ENCODE results near the gene MEF2C.
"Not testable (repeated sequence)": the region's sequence is repeated elsewhere in the genome, so short reads cannot be mapped to it uniquely, and the experiment has no call there.

Gene MEF2C

DNA sequence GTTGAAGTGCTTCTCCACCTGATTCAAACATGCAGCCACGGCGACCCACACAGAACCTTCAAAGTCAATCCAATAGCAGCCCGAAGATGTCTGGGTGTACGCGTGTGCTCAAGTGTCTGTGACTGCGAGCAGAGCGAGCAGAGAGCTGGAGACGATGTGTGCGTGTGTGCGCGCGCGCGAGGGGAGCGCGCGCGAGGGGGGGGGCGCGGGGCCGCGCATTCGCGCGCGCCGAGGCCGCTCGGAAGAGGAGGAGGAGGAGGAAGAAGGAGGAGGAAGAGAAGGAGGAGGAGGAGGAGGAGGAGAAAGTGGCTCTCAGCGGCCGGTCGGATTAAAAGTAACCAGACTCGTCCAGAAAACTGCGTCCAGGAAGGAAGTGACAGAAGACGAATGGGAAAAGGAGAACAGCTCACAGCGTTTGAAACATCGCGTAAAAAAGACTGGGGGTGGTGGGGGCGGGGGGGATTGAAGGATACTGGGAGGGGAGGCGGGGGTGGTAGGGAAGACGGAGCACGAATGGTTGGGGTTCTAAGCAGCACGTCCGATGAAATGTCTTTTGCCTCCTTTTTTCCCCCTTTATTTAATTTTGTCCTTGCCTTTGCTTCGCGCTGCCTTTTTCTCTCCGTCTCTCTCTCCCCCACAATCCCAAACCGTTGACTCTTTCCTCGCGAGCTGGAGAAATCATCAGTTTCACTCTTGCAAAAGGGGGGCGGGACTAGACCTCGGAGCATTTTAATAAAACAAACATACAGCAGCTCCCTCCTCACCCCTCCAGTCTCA is at the start of gene MEF2C:
MEF2C (minus strand) TSS at position 126 of the 777 bp plus-strand sequence. CDS start 59,396 bp downstream, outside the sequence.
- peak; percentile 37 for DNase-seq

DNA sequence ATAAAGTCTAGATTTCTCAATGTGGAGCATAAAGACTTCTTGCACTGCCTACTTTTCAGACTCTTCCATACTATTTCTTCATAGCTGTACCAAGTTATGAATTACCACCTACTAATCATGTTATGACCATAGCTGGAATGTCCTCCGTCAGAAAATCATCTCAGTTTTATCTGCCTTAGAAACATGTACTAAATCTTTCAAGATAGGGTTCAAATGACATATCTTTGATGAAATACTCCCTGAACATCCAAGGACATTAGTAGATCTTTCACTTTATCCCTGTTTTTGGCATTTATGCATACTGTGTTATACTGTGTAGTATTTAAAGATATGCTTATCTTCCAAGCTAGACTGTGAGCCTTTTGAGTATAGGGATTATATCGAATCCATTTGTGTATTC is 49.6 kb upstream of the MEF2C start:
- DNase-seq = no peak

DNA sequence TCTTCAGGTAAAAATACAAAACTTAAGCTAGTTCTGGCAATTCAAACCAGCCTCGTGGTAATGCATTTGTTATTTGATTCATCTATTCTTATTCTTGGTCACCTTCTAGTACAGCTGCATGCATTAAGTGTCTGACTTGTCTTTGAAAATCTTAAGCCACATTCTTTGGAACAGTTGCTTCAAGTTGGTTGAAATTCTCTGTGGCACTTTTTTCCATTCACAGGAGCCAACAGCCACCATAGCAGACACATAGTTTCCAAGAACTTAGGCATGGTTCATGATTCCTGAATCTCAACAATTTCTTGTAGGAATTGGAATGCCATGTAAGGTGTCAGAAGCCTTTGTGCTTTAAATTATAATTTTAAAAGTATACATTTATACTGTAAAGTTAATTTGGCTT is 47.4 kb upstream of the MEF2C start:
- no peak for DNase-seq

DNA sequence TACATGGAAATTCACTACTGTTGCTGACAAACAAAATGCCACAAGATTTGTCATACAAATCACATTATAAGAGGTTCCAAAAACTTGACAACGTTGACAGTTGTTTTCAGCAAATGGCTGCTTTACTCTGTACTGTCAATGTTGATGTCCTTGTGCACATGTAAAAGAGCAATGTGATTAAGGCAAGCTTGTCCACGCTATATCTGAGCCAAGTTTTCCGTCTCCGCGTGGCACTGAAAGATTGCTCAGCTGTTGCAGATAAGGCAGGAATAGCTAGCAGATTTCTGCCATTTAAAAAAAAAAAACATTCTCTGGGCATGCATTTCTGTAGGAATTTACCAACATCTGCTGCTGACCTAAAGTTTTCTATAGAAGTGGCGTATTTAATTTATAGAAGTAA is 46.4 kb upstream of the MEF2C start:
- DNase-seq = no peak

DNA sequence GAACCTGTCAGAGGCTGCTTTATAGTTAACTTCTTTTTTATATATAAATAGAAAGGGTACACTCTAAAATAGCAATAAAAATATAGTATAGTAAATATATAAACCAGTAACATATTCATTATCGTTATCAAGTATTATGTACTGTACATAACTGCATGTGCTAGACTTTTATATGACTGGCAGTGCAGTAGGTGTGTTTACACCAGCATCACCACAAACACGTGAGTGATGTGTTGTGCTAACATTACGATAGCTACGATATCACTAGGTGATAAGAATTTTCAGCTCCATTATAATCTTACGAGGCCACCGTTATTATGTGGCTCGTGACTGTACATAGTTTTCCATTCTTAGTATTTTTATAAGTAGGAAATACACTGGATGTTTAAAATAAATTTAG is 43.8 kb upstream of the MEF2C start:
- DNase-seq = no peak

DNA sequence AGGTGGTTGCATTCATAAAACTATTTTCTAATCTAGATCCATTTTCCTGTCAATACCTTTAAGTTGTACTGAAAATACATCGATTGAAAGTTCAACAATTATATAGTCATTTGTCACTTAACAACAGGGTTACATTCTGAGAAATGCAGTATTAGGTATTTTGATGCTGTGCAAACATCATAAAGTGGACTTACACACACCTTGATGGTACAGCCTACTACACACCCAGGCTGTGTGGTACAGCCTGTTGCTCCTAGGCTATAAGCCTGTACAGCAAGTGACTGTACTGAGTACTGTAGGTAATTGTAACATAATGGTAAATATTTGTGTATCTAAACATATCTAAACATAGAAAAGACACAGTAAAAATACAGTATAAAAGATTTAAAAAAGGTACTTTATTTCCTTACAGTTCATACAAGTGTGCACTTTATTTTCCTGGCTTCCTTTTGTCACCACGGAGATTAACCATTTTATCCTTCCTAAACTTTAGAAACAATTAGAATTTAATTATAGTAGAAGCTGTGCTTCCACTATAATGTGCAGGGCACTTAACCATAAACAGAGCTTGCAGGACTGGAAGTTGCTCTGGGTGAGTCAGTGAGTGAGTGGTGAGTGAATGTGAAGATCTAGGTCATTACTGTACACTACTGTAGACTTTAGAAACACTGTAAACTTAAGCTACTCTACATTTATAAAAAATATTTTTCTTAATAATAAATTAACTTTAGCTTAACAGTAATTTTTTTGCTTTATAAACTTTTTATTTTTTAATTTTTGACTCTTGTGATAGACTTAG is 42.9 kb upstream of the MEF2C start:
- no peak for DNase-seq

DNA sequence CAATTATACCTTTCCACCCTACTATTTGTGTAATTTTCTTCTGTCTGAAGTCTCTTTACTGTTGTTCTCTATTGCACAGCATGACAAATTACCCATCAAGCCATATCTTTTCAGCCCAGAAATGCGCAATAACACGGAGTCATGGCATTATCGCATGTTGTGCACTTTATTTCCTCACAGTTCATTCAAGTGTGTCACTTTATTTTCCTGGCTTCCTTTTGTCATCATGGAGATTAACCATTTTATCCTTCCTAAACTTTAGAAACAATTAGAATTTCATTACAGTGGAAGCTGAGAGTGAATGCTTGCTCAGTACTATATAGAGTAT is 41.3 kb upstream of the MEF2C start:
- DNase-seq = no peak

DNA sequence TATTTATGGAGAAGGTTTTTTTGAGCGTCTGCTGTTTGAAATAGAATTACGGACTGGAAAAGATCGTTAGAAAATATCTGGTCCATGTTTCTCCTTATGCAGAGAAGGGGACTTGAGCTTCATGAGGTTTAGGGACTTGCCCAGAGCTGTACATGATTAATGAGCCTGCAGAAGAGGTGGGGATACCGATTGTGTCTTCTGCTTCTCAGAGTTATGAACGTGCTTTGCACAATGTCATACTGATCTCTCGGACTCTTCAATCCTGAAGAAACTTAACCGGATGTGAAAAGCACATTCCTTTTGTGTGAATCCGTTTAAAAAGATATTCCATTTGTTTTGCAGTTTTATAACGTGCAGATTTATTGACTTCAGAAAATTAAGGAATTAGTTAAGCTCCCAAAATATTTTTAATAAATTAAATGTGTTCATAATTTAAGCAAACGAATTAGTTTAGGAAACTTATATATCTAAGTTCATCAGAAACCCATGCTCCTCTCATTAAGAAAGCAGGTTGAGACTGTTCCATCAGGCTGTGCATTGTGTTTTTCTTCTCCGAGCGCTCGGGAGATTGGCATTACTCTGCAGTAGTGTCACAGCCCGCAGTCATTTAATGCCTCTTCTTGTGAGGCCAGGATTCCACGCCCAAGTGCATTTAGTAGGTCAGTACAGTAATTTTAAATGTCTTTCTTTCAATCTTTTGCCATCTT is 40.8 kb upstream of the MEF2C start:
- DNase-seq = no peak

DNA sequence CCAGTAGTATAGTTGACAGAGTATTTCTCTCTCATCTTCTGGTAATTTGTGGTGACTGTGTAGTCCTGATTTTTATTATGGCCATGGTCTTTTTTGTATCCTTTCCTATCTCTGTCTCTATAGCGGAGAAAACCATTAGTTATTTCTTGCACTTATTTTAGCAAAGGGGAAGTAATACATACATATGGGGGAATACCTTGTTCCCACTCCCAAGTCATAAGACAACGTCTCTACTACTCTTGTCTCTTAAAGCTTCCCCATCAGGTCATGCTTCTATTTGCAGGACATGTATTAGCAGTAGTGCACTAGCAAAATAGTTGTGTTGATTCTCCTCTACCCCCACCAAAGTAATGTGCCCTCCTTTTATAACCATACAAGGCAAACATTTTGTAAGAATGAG is 29.8 kb upstream of the MEF2C start:
- DNase-seq = not testable (repeated sequence)

DNA sequence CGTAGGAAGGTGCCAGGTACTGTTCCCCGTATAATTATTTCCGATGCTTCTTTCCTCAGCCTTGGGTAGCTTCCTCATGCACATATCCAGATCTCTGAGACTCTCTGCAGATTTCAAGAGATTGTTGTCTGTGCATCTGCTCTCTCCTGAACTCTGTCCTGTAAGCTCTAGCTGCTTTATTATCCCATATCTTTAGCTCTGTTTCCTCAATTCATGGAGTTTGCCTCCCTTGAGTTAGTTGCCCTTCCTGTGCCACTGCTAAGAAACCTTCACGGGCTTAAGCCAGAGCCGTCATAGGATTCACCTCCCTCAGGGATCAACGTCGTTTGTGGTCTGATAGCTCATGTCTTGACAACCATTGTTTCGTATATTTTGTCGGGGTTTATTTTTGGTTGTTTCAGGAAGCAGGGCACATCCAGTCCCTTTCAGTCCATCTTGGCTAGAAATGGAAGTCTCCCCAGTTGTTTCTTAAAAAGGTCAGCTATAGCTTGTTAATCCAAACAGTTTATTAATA is 28.1 kb upstream of the MEF2C start:
- DNase-seq = not testable (repeated sequence)

DNA sequence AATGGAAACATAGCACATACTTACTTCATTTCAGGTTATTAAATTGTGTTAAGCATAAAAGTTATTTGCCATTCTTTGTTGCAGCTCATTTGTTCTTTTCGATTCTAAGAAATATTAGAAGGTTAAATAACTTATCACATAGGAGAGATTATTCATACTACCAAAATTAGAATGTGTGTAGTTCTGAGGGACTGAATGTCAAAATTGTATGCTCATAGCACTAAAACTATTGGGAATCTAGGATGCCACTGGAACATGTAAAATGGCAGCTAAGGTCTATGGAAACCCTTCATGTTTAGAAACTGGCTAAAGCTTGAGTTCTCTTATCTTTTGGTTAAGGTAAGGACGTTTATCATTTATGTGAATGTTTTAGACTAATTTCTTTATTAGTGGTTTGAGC is 21.5 kb upstream of the MEF2C start:
- not testable (repeated sequence) for DNase-seq

DNA sequence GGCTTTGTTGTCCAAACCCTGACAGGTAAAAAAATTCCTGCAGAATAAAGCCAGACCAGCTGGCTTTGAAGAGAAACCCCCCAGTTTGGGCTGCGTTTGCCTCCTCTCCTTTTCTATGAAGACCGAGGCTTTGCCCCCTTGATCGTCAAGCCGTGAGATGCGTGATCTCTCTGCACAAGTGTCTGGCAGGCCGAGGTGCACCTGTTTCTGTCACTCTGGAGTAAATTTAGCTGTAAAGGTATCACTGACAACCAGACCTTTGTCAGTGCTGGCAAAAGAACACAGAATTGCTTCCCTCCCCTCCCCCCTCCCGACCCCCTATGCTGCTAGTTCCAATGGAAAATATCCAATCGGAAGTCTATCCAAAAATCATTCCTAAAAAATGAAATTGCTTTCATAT is 21.0 kb upstream of the MEF2C start:
- DNase-seq = not testable (repeated sequence)

DNA sequence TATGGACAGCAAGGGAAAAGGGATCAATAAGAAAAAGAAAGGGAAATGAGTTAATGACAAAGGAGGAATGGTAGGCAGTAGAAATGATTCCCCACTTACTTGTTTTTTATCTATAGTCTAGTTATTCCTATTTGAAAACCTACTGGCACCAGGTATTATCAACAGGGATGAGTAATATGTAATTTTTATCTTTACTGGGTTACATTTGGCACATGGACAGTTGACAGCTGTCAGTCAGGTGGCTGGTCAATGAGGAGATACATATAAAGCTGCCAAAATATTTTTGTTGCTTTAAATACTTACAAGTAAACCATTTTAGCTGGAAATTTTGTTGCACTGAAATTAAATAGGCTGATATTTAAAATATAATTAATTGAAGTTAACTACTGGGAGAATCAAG is 18.1 kb upstream of the MEF2C start:
- DNase-seq = not testable (repeated sequence)

DNA sequence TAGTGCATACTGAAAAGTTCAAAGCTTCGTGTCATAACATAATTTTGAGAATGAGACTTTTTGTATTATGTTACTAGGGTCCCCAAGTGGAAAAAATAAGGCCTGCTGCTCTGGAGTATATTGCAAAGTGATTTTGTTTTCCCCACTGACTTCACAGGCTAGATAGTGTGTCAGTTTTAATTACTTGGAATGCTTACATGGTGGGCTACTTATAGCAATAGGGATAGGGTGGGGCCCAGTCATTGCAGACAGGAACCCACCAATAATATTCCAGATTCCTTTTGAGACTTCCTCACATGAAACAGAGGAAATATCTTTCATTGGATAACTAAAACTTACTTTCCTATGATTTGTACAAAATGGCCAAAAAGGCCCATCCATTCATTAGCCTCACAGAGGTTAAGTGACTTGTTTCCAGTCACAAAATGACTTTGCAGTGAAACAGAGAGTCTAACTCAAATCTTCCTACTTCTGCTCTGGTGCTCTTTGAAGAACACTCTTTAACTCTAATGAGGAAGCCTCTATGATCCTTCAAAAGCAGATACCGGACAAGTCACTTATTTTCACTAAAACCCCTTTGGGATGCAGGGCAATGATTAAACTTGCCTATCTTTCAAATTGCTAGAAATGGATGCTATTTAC is 16.2 kb upstream of the MEF2C start:
- DNase-seq = no peak

DNA sequence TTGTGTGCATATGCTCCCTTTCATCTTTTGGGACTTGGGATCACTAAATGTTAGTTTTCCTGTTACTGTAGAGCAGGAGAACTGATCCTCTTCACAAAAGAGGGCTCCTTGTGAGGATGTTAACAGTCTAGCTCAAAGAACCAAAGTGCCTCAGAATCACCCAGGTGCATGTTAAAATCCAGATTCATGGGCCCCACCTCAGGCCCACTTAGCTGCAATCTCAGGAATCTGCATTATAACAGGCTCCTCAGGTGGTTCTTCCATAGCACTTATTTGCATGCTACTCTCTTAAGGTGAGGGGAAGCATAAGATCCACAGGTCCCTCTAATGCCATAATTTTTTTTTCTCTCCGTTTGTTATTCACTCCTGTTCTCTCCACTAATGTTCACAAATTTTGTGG is 14.8 kb upstream of the MEF2C start:
- DNase-seq = no peak

DNA sequence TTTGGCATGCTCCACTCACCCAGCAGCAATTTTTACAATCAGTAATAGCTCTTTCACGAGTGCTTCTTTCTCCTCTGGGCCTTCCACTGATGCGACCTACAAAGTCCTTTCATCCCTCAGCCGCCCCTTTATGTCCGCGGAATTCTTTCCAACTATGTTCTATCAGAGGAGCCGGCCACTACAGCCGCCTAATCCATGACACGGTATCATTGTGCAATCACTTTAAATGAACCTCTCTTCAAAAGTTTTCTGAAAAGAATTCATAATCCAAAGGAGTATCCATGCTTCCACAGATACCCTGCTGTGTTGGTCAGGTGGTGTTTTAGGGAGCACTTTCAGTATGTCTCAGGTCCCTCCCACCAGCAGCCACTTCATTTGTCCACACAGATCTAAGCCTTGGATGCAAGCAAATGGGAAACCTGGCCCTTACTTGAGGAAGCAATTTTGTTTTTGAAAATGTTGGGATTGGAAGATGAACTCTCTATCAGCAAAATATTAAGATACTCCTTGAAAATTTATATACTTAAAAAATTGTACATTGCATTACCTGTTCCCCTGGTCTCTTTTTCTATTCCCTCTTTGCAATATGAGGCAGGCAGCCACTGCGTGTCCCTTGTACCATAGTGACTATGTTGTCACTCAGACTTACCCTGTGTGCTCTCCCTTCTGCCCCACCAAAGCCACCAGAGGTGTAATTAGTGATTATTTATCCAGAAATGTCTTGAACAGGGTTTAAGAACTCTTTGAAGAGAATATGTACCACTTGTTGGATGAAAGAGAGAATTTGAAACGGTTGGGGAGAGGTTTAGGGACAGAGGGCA is 12.9 kb upstream of the MEF2C start:
- no peak for DNase-seq

DNA sequence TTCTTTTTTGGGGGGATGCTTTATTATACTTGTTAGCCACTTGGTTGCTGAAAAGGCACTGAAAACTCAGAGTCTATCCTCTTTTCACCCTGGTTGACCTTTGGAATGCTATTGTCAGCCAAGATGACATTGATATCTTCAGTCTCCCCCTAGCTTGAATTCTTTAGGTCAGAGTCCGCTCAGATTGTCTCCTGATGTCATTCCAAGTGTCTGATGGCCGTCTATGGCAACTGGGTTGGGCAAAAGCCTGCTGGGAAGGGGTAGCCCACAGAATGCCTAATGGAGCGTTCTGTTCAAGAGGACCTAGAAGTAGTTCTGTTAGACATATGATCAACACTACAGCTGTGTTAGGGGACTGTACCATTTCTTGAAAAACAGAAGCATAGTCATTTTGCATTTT is 9.7 kb upstream of the MEF2C start:
- no peak for DNase-seq

DNA sequence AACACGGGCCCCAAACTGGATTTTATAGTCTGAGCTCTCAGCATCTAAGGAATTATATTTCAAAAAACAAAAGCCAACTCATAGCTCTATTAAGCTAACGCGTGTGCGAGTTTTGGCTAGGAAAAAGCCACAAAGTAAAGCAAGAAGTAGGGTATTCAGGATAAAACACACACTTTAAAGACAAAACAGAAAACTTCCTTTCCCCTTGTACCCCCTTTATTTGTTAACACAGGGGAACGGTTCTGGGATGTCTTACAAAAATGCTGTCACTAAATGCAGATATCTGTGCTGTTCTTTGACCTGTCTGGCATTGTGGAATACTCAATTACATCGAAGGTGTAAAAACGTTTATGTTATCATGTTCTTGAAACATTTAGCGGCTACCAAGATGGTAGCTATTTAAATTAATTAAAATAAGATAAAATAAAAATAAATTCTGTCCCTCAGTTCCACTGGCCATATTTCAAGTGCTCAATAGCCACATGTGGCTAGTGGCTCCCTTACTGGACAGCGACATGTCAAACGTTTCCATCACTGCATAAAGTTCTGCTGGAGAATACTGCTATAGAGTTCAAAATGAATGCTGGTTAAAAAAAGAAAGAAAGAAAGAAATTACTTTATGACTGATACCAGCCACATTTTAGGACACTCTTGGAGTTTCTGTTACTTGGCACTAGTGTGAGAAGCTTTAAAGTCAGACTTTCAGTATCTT is 7.2 kb upstream of the MEF2C start:
- no peak for DNase-seq

DNA sequence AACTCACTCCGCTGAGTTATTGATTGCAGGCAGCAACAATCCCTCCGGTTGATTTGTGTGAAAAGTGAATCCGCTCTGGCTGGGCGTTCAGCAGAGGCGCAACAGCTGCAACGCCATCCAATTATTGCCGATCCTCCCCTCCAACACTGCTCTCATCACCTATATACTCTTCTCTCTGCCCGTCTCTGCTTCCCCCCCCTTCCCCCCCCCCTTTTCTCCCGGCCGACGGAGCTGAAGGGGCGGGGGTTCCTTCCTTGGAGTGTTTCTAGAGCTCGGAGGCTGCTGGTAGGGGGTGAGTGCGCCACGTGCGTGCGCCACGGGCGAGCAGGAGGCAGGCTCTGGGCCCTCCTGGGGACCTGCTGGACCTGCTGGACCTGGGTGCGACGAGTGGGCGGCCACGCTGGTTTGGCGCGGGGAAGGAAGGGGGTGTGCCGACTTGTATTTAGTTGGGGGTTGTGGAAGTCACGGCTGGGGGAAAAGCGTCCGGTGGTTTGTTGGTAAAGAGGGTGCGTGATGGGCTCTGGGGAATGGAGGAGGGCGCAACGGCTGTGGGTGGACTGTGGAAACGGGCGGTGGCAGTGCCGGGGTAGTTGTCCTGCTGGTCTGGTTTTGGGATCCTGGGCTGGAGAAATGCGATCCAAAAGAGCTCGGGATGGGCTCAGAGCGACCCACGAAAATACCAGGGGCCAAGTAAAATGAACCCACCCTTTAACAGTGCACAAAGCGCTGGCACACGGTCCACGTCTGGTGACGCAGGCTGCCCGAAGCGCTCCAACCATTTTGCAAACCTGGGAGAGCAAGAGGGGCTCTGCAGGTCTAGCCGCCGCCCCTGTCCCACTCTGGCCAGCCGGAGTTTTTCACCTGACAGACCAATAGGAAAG is 6.4 kb upstream of the MEF2C start:
- DNase-seq = no peak

DNA sequence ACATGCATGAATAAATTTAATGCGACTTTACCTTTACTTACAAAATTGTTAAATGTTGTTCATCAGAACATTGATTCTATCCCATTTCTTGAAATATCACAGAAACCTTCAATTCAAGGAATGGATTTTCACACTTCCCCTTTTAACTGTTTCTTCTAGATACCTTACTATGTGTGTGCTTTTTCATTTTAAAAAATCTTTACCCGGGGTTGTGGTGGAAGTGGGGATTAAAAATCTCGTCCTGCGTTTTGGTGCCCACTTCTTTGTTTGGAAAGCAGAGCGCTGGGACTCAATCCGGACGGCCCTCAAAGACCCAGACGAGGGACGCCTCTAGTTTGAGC is 5.8 kb upstream of the MEF2C start:
- DNase-seq = no peak

DNA sequence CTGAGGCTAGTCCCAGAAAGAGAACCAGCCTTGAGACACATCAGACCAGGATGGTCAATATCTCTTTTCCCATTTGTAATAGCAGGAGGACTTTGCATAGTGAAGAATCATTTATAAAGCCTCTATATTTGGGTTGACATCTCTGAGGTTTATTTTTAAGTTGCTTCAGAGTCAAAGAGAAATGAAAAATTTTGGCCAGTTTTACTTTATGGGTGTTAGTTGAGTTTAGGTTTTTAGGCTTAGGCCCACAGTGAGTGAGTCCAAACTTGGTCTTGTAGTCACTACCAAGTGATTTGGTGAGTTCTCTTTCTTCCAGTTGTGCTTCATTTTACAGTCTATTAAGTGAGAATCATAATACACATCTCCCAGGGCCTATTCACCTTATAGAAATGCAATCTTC is 5.3 kb upstream of the MEF2C start:
- no peak for DNase-seq

Data from activated CD4-positive, alpha-beta T cell treated with anti-CD3 and anti-CD28 coated beads, Interleukin-2, amount 50 U/mL, for 16 hours (primary cell).